Endothelial cell of umbilical vein (primary cell): Measurements from ENCODE around the gene ATP9B. TPM values are rescaled to one million over a fixed set of nuclear protein-coding genes. Genes with fewer than 3 reads are reported as not detected.

Source experiments
- BruUV-seq: library from RNA; stranded (reverse); fragments of 400-500 nt; replicated peaks from 2 replicates; lab custom pipeline; 2021; lab: Mats Ljungman, UMichigan
- CTCF ChIA-PET: fragments of 300-600, 350-600 bp; sonication (Branson Sonifier 250); formaldehyde crosslinking; loops from one replicate; lab custom pipeline; 2021; ENCODE audit warnings: antibody characterized with exemption, inconsistent platforms; lab: Charles Lee
- POLR2A ChIA-PET: fragments of 300-600, 350-600 bp; sonication (Branson Sonifier 250); formaldehyde crosslinking; loops from one replicate; lab custom pipeline; 2021; ENCODE audit warnings: antibody characterized with exemption, inconsistent platforms; lab: Charles Lee
- DNase-seq: peaks from one replicate; pipeline ENCODE4 v3.0.0-alpha.2; 2011; ENCODE audit warnings: low read depth, low spot score
- FAIRE-seq: peaks from 2 replicates; lab custom pipeline; 2011; peaks lifted over from hg19 to GRCh38; lab: Jason Lieb, UNC
- H2AFZ ChIP-seq: 2 replicates; pipeline ENCODE4 v1.6.0; 2012; ENCODE audit warnings: low read depth, low read length, control low read depth, inconsistent platforms
- H3K27ac ChIP-seq: 2 replicates; pipeline ENCODE4 v1.5.1; 2011; ENCODE audit warnings: low read depth, mild to moderate bottlenecking, control low read depth, low read length, moderate library complexity; ENCODE audit not compliant: insufficient read depth
- H3K27me3 ChIP-seq, 2 experiments: 2 replicates each; pipeline versions ENCODE4 v1.6.0 to v1.6.1; 2011; ENCODE audit warnings: low read length in 2 of 2, mixed read lengths in 1 of 2; ENCODE audit not compliant: control insufficient read depth in 2 of 2, insufficient read depth in 2 of 2
- H3K36me3 ChIP-seq, 2 experiments: 2 replicates in 1 of 2; 3 replicates in 1 of 2; pipeline ENCODE4 v1.5.1; 2011; ENCODE audit warnings: low read length in 2 of 2, mild to moderate bottlenecking in 1 of 2, moderate library complexity in 1 of 2; ENCODE audit not compliant: control insufficient read depth in 2 of 2, insufficient read depth in 2 of 2; ENCODE audit errors: extremely low read depth in 1 of 2
- H3K4me1 ChIP-seq: 3 replicates; pipeline ENCODE4 v1.5.1; 2011; ENCODE audit warnings: mild to moderate bottlenecking, low read length; ENCODE audit not compliant: control insufficient read depth, insufficient read depth; ENCODE audit errors: extremely low read depth
- H3K4me2 ChIP-seq: 2 replicates; pipeline ENCODE4 v1.6.1; 2011; ENCODE audit warnings: low read length, control low read depth, mixed read lengths; ENCODE audit not compliant: insufficient read depth
- H3K4me3 ChIP-seq, 3 experiments: fragments of 200-600 bp in 1 of 3; sonication (generic), shearing (Covaris generic) in 1 of 3; replicated peaks in 1 of 3; 2 replicates each; pipeline ENCODE4 v1.5.1; 2011 to 2016; ENCODE audit warnings: control low read depth in 3 of 3, low read length in 3 of 3, mild to moderate bottlenecking in 2 of 3, inconsistent platforms in 1 of 3, low read depth in 1 of 3, moderate library complexity in 1 of 3; ENCODE audit not compliant: insufficient read depth in 1 of 3
- H3K79me2 ChIP-seq: 2 replicates; pipeline ENCODE4 v1.6.0; 2012; ENCODE audit warnings: low read length, inconsistent platforms; ENCODE audit not compliant: control insufficient read depth, insufficient read depth
- H3K9ac ChIP-seq: replicated peaks from 2 replicates; pipeline ENCODE3; 2011; ENCODE audit warnings: low read length, control low read depth; ENCODE audit not compliant: insufficient read depth; ENCODE audit errors: extremely low read depth
- H3K9me1 ChIP-seq: replicated peaks from 3 replicates; pipeline ENCODE4 v1.6.0; 2011; ENCODE audit warnings: mild to moderate bottlenecking, low read length; ENCODE audit not compliant: control insufficient read depth, insufficient read depth; ENCODE audit errors: extremely low read depth
- H3K9me3 ChIP-seq: replicated peaks from 2 replicates; pipeline ENCODE4 v1.5.1; 2012; ENCODE audit warnings: low read length, inconsistent platforms; ENCODE audit not compliant: control insufficient read depth, insufficient read depth
- H4K20me1 ChIP-seq: replicated peaks from 2 replicates; pipeline ENCODE3; 2011; ENCODE audit warnings: mild to moderate bottlenecking, low read length; ENCODE audit not compliant: control insufficient read depth, insufficient read depth; ENCODE audit errors: extremely low read depth
- EZH2 ChIP-seq: IDR thresholded peaks from 2 replicates; pipeline ENCODE4 v1.6.1; 2012; ENCODE audit warnings: borderline replicate concordance, low read depth, mild to moderate bottlenecking, moderate library complexity, low read length, inconsistent platforms; ENCODE audit not compliant: severe bottlenecking
- FOS ChIP-seq: IDR thresholded peaks from 2 replicates; pipeline ENCODE4 v1.6.1; 2011; ENCODE audit warnings: mild to moderate bottlenecking, low read length, moderate library complexity, borderline replicate concordance; ENCODE audit not compliant: insufficient read depth
- GATA2 ChIP-seq: IDR thresholded peaks from 2 replicates; pipeline ENCODE4 v1.7.0; 2011; ENCODE audit warnings: low read depth, mild to moderate bottlenecking, moderate library complexity, mixed read lengths, low read length; ENCODE audit not compliant: insufficient read length, insufficient read depth
- JUN ChIP-seq: IDR thresholded peaks from 2 replicates; pipeline ENCODE4 v1.6.1; 2011; ENCODE audit warnings: borderline replicate concordance, low read depth; ENCODE audit not compliant: insufficient read length, insufficient read depth
- MYC ChIP-seq: IDR thresholded peaks from one replicate; pipeline ENCODE4 v1.6.1; 2011; ENCODE audit warnings: mild to moderate bottlenecking, low read depth, low read length
- POLR2A ChIP-seq: IDR thresholded peaks from 2 replicates; pipeline ENCODE4 v1.6.1; 2012; ENCODE audit warnings: low read depth, mild to moderate bottlenecking, control low read depth, low read length
- POLR2AphosphoS5 ChIP-seq: IDR thresholded peaks from 2 replicates; pipeline ENCODE4 v1.6.1; 2012; ENCODE audit warnings: low read depth, mild to moderate bottlenecking, control low read depth, low read length, moderate library complexity; ENCODE audit not compliant: insufficient read depth
- dilution Hi-C: fragments of 300-500 bp; cut with MboI; formaldehyde crosslinking; loops from one replicate; pipeline ENCODE4 v1.15.0; 2019; ENCODE audit warnings: low sequenced_read_pairs; ENCODE audit not compliant: extremely low pct_ligation_motif_present
- intact Hi-C: fragments of 100-400 bp; cut with micrococcal nuclease; formaldehyde crosslinking; loops from one replicate; pipeline ENCODE4 v1.10.0; 2022
- polyA plus RNA-seq, 4 experiments: library from polyadenylated mRNA; depleted of rRNA in 3 of 4; stranded (reverse) in 3 of 4; unstranded in 1 of 4; fragments of >200 nt; gene quantifications; 2 replicates each; pipeline versions ENCODE4 v1.2.1 to v1.2.3, GENCODE V29; 2011 to 2012; ENCODE audit warnings: missing spikeins in 1 of 4
- total RNA-seq: library from RNA; stranded (reverse); gene quantifications from 2 replicates; pipeline ENCODE4 v1.2.3, GENCODE V29; 2021
- TF ChIP-seq, protein P1 (sequence below), 2 donors: IDR thresholded peaks; 1 replicate in 1 of 2; 2 replicates in 1 of 2; pipeline ENCODE4 v1.5.1; 2011; ENCODE audit warnings: low read length in 2 of 2, mild to moderate bottlenecking in 2 of 2, moderate library complexity in 2 of 2, control low read depth in 1 of 2, inconsistent platforms in 1 of 2, low read depth in 1 of 2; ENCODE audit not compliant: insufficient read depth in 1 of 2; ENCODE audit errors: extremely low read depth in 1 of 2
- TF ChIP-seq, protein P2 (sequence below): IDR thresholded peaks from 2 replicates; pipeline ENCODE4 v1.6.1; 2011; ENCODE audit not compliant: insufficient read depth, insufficient read length

Gene ATP9B
- total and polyA plus RNA-seq, 2 donors (not counting 3 experiments of a cell fraction or from before 2014, with no cell fraction given), result 14.6 to 18.2 TPM

DNA sequence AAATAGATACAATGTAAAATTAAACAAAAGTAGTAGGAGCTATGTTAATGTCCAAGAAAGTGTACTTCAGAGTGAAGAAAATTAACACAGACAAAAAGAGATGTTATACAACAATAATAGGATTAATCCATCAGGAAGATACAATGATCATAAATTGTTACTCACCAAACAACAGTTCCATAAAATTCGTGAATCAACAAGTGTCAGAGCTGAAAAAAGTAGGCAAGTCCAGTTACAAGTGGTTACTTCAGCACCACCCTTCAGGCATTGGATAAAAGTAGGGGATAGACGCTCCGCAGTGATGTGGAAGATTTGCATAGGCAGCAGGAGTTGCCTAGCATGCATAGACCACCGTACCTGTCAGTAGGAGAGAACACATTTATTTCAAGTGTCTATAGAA, 77.8 kb downstream of the ATP9B start:
- Histone ChIP-seq H2AFZ (no peak overlapping the region), H3K4me1 (no peaks in the 10 kb centered on the region), H4K20me1 (no peaks in the 10 kb centered on the region), H3K27me3 (no peaks in the 10 kb centered on the region), H3K9me1 (no peaks in the 10 kb centered on the region), H3K9ac (no peak overlapping the region), H3K4me2 (no peak overlapping the region), H3K36me3 (peaks cover 3% of the 10 kb centered on the region in 2 experiments), H3K27ac (no peak overlapping the region), H3K4me3 (no peak overlapping the region), H3K9me3 (no peaks in the 10 kb centered on the region), H3K79me2 (no peaks in the 10 kb centered on the region)
- BruUV-seq, result no TSS peak
- FAIRE-seq, result no peak
- intact Hi-C loops, result no loop called here
- ChIA-PET POLR2A (no interaction called here), CTCF (no interaction called here)
- TF ChIP-seq, protein P1, sequence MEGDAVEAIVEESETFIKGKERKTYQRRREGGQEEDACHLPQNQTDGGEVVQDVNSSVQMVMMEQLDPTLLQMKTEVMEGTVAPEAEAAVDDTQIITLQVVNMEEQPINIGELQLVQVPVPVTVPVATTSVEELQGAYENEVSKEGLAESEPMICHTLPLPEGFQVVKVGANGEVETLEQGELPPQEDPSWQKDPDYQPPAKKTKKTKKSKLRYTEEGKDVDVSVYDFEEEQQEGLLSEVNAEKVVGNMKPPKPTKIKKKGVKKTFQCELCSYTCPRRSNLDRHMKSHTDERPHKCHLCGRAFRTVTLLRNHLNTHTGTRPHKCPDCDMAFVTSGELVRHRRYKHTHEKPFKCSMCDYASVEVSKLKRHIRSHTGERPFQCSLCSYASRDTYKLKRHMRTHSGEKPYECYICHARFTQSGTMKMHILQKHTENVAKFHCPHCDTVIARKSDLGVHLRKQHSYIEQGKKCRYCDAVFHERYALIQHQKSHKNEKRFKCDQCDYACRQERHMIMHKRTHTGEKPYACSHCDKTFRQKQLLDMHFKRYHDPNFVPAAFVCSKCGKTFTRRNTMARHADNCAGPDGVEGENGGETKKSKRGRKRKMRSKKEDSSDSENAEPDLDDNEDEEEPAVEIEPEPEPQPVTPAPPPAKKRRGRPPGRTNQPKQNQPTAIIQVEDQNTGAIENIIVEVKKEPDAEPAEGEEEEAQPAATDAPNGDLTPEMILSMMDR (IDR thresholded peaks at IDR 0.05; ENCODE audit: extremely low read depth in 1 of 2, insufficient read depth in 1 of 2, low read depth in 1 of 2, low read length in 2 of 2), result no peak
- TF ChIP-seq POLR2AphosphoS5 (no peak), MYC (no peak), GATA2 (no peak), POLR2A (no peak)
- dilution Hi-C loops, result no loop called here
- no peak for DNase-seq

DNA sequence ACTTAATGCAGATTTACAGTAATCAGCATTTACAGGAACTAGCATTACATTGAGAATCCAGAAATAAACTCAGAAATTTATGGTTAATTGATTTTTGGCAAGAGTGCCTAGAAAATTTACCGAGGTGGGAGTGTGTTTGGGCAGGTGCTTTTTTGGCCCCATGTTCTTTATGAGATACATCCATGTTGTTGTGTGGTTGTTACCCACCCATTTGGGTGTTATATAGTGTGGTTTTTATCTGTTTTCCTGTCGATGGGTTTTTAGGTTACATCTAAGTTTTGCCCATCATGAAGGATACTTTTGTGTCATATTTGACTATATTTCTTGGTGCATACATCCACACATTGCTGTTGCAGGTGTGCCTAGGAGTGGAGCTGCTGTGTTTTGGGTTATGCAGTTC, 82.0 kb downstream of the ATP9B start:
- TF ChIP-seq JUN (no peak), MYC (no peak), POLR2A (no peak), FOS (no peak), POLR2AphosphoS5 (no peak), GATA2 (no peak), EZH2 (no peak)
- TF ChIP-seq, protein P2, sequence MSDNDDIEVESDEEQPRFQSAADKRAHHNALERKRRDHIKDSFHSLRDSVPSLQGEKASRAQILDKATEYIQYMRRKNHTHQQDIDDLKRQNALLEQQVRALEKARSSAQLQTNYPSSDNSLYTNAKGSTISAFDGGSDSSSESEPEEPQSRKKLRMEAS, result no peak
- TF ChIP-seq, protein P1 (IDR thresholded peaks at IDR 0.05; ENCODE audit: extremely low read depth in 1 of 2, insufficient read depth in 1 of 2, low read depth in 1 of 2, low read length in 2 of 2), result no peak
- dilution Hi-C loops (no loop called here), intact Hi-C loops (no loop called here)
- FAIRE-seq (no peak), DNase-seq (no peak)
- no peak overlapping the region for H3K9ac ChIP-seq
- POLR2A ChIA-PET, result no interaction called here
- no peaks in the 10 kb centered on the region for H3K27me3 ChIP-seq
- CTCF ChIA-PET, result interaction anchor here (2.3 kb wide), 1 partner anchor 9 kb away, joined by 6 read pairs; no protein-coding TSS in a partner anchor
- H3K79me2 ChIP-seq, result no peaks in the 10 kb centered on the region
- H3K27ac ChIP-seq, result no peak overlapping the region
- H2AFZ ChIP-seq, result no peak overlapping the region
- H3K9me1 ChIP-seq, result no peaks in the 10 kb centered on the region
- H4K20me1 ChIP-seq, result no peaks in the 10 kb centered on the region
- no peak overlapping the region for H3K4me3 ChIP-seq
- no peaks in the 10 kb centered on the region for H3K9me3 ChIP-seq
- no peak overlapping the region for H3K4me2 ChIP-seq
- no peaks in the 10 kb centered on the region for H3K4me1 ChIP-seq
- peaks cover 3% of the 10 kb centered on the region in 2 experiments for H3K36me3 ChIP-seq
- BruUV-seq, result no TSS peak
